ENCODE data around the gene ZSCAN2. TPM values are rescaled to one million over a fixed set of nuclear protein-coding genes. Genes with fewer than 3 reads are reported as not detected.

The ZSCAN2 gene
- total RNA-seq, 1 donor from 2014 or later = 8.9 TPM

GRCh38 chr15:84659904-84660781, 59.3 kb downstream of the ZSCAN2 start:
- ATAC-seq = no peak
- DNase-seq (ENCODE audit: low spot score) = peak; percentile 26

DNA sequence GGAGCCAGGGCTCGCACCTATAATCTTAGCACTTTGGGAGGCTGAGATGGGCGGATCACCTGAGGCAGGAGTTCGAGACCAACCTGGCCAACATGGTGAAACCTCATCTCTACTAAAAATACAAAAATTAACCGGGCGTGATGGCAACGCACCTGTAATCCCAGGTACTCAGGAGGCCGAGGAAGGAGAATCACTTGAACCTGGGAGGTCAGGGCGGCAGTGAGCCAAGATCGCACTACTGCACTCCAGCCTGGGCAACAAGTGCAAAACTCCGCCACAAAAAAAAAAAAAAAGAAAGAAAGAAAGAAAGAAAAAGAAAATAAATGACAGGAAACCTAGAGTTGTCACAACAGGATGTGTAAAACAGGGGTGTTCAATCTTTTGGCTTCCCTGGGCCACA, 60.2 kb downstream of the ZSCAN2 start:
- ATAC-seq (no peak), DNase-seq (ENCODE audit: low spot score) (peak; percentile 10)

GRCh38 chr15:84666373-84666772, 65.6 kb downstream of the ZSCAN2 start:
- no peak for ATAC-seq
- no peak for DNase-seq (ENCODE audit: low spot score)

DNA sequence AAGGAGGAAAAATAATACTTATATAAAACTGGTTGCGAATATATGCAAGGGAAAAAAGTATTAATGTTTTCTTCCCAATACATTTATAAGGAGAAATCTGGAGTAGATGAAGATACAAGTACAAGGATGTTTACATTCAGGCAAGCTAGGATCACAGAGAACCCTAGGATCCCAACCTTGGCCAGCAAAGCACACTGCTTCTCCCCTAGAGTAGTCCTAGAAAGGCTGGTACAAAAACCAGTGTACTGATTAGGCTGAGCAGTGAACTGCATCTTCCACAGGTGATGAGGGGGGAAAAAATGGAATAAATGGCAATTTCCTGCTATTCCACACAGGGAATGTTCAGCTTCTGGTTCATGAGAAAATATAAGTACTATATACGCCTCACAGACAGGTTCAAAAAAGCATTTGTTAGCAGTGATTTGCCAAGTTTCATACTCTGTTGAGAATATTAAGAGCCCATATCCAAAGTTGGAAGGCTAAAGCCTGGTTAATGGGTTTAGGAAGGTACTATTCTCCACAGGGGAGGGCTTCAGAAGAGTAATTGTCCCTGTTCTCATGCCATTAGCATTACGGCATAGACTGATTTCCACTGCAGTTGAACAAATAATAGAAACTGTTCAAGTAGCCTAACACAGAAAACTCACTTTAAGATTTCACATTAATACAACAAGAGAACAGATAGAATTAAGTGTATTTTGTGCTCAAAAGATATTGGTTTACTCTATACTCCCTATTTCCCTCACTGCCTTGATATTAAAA, 67.6 kb downstream of the ZSCAN2 start:
- no peak for DNase-seq (ENCODE audit: low spot score)
- ATAC-seq = no peak

- DNase-seq (ENCODE audit: low spot score) (no peak), ATAC-seq (no peak)
These were observed 68.9 kb downstream of the ZSCAN2 start for GRCh38 chr15:84669726-84670125.

GRCh38 chr15:84671211-84671610, 70.4 kb downstream of the ZSCAN2 start:
- DNase-seq (ENCODE audit: low spot score) (no peak), ATAC-seq (no peak)

Other genes with a start within 250 kb of the ZSCAN2 start
- gene WDR73, start 53.3 kb downstream of the ZSCAN2 start, total RNA-seq = 9.5 TPM
- 0.58 TPM for gene NMB, start 57.2 kb downstream of the ZSCAN2 start, total RNA-seq
- 59.0 TPM for gene SEC11A, start 115.1 kb downstream of the ZSCAN2 start, total RNA-seq
- gene ZNF592, start 147.6 kb downstream of the ZSCAN2 start, total RNA-seq = 14.5 TPM
- gene ALPK3, start 216.3 kb downstream of the ZSCAN2 start, total RNA-seq = 2.7 TPM

All from left lobe of liver (tissue), 2 donors.